HFF-Myc (cell line): ENCODE measurements around the gene DDIT3.
"Not testable (repeated sequence)": the region's sequence is repeated elsewhere in the genome, so short reads cannot be mapped to it uniquely, and the experiment has no call there.

Experiments used
- DNase-seq: peaks from one replicate; pipeline ENCODE4 v3.0.0-alpha.2; 2011; ENCODE audit warnings: low read depth; ENCODE audit errors: extremely low read depth
- H3K4me3 ChIP-seq: replicated peaks from 2 replicates; pipeline ENCODE4 v1.5.1; 2011; ENCODE audit warnings: low read depth, mild to moderate bottlenecking, control low read depth, low read length
- TF ChIP-seq, protein P1 (sequence below): IDR thresholded peaks from 2 replicates; pipeline ENCODE4 v1.5.1; 2012; ENCODE audit warnings: mild to moderate bottlenecking, low read depth, low read length, control low read depth; ENCODE audit errors: missing control alignments

DDIT3 gene, protein sequence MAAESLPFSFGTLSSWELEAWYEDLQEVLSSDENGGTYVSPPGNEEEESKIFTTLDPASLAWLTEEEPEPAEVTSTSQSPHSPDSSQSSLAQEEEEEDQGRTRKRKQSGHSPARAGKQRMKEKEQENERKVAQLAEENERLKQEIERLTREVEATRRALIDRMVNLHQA

DNA sequence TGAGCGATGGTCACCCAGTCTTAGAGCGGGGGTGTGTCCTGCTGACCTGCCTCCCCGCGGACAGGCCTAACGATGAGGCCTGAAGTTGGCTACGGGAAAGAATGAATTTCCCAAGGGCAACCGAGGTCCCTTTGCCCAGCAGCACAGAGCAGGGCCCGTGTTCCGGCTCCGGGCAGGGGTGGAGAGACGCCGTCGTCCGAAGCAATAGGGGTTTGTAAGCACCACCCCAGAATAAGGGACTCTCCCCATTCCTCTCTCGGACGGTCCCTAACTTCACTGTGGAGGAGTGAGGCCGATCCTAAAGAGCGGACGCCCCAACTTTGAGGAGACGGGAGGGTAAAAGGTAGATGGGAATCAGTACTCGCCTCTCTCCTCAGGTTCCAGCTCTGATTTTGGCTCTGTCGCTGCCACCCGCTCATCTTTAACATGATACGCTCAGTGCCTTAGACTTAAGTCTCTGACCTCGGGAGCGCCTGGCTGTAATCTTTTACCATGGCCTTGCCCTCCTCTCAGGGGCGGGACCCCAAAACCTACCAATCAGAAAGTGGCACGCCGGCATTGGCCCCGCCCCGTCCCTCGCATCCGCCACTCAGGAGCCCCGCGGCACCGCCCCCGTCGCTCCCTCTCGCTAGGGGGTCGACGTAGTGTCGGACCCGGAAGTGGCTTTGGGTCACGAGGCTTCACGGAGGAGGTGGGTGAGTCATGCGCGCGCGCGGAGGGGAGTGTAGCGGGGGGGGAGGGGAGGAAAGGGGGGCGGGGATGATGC is at the start of gene DDIT3:
Gene DDIT3 (minus strand): TSS at position 462 of the 766 bp plus-strand sequence. CDS start 3,108 bp downstream, outside the sequence.
- TF ChIP-seq, protein P1, sequence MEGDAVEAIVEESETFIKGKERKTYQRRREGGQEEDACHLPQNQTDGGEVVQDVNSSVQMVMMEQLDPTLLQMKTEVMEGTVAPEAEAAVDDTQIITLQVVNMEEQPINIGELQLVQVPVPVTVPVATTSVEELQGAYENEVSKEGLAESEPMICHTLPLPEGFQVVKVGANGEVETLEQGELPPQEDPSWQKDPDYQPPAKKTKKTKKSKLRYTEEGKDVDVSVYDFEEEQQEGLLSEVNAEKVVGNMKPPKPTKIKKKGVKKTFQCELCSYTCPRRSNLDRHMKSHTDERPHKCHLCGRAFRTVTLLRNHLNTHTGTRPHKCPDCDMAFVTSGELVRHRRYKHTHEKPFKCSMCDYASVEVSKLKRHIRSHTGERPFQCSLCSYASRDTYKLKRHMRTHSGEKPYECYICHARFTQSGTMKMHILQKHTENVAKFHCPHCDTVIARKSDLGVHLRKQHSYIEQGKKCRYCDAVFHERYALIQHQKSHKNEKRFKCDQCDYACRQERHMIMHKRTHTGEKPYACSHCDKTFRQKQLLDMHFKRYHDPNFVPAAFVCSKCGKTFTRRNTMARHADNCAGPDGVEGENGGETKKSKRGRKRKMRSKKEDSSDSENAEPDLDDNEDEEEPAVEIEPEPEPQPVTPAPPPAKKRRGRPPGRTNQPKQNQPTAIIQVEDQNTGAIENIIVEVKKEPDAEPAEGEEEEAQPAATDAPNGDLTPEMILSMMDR, result no peak
- H3K4me3 ChIP-seq, result peak within 1 kb of the TSS; percentile 69
- peak; percentile 90 for DNase-seq

DNA sequence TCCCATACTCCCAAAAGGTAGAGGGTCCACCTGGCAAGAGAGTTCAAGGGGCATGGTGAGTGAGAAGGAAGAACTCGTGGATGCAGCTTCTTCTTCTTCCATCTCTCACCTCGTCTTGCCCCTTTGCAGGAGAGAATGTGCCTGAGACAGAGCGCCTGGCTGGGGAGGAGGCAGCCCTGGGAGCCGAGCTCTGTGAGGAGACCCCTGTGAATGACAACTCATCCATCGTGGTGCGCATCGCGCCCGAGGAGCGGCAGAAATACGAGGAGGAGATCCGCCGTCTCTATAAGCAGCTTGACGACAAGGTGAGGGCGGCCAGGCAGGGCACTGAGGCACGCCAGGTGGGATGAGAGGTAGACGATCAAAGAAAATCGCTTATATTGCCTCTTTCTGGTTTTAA is 49.5 kb upstream of the DDIT3 start:
- TF ChIP-seq, protein P1, result no peak
- DNase-seq, result no peak
- H3K4me3 ChIP-seq, result no peak overlapping the region

DNA sequence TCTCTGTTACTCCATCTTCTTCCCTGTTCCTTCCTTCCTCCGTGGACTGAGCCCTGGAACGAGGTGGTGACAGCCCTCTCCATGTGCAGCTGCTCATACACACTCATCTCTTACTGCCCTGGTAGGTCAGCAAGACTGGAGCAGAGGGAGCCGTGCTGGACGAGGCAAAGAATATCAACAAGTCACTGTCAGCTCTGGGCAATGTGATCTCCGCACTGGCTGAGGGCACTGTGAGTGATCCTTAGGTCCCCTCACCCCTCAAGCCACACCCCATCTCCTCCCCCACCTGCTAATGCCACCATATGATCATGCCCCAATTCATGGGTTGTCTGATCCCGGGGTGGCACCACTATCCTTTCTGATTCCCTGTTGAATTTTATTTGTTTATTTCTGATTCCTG is 48.5 kb upstream of the DDIT3 start:
- TF ChIP-seq, protein P1, result no peak
- H3K4me3 ChIP-seq, result no peak overlapping the region
- DNase-seq, result no peak

DNA sequence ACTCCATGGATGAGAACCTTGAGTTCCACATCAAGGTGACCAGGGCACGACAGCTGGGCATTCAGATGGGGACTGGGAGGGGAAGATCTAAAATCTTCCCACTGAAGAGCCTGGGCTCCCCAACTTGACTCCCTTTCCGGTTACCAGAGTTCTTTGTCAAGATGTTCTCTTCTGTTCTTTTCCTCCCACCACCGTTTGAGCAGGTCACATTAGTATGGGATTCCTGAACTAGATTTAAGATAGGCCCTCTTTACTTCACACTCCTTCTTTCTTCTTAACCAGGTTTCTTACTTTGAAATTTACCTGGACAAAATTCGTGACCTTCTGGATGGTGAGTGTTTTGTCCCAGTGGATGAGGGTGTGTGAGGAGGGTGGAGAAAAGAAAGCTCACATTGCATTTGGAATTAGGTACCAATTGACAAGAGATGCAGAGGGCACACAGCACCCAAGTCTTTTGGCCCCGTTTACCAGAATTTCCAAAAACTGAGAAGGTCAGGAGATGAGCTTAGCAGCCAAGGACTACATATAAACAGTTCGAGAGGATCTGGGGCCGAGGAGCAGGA is 43.9 kb upstream of the DDIT3 start:
- no peak for DNase-seq
- TF ChIP-seq, protein P1, result no peak

DNA sequence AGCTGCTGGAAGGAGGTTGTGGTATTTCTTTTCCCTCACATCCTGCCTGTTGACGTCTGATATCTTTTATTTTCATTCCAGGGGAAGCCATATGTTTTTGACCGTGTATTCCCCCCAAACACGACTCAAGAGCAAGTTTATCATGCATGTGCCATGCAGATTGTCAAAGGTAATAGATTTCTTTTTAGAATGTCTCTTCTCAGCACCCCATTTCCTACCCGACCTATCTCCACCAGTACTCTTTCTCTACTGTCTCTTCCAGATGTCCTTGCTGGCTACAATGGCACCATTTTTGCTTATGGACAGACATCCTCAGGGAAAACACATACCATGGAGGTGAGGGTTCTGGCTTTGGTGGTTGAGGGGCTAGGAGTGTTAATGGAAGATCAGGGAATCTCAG is 43.0 kb upstream of the DDIT3 start:
- DNase-seq, result no peak
- H3K4me3 ChIP-seq, result no peak overlapping the region
- TF ChIP-seq, protein P1, result no peak

More for the DNA sequence above, 43.9 kb upstream of the DDIT3 start:
- H3K4me3 ChIP-seq, result no peak overlapping the region

DNA sequence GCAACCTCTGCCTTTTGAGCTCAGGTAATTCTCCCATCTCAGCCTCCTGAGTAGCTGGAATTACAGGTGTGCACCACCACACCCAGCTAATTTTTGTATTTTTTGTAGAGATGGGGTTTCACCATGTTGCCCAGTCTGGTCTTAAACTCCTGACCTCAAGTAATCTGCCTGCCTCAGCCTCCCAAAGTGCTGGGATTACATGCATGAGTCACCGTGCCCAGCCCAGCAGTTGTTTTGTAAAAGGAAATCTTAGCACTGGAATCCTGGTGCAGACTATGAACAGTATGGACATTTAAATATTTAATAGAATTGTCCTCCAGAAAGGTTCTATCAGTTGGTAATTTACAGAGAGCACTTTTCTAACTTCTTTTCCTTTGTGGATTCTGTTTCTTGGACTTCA is 40.8 kb upstream of the DDIT3 start:
- not testable (repeated sequence) for H3K4me3 ChIP-seq, DNase-seq

DNA sequence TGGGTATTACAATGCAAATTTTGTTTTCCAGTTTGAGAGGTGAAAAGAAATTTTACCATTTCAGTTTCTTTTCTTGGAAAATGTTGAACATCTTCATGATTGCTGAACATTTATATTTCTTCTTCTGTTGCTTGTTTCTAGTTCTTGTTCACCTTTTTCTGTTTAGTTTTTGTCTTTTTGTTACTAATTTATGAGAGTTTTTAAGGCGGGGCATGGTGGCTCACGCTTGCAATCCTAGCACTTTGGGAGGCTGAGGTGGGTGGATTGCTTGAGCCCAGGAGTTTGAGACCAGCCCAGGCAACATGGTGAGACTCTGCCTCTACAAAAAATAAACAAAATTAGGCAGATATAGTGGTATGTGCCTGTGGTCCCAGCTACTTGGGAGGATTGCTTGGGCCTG is 40.2 kb upstream of the DDIT3 start:
- no peak overlapping the region for H3K4me3 ChIP-seq
- TF ChIP-seq, protein P1, result no peak
- DNase-seq, result no peak
